ENCODE measurements around the gene SNX9. TPM values are rescaled to one million over a fixed set of nuclear protein-coding genes. Genes with fewer than 3 reads are reported as not detected.

SNX9 gene
- polyA plus RNA-seq, 2 of the 4 experiments (the other 2 are of a cell fraction): 13.9 to 29.8 TPM

- CTCF ChIA-PET: interaction anchor here (1.6 kb wide), 1 partner anchor 15 kb away, joined by 5 read pairs; no protein-coding TSS in a partner anchor
Observed at GRCh38 chr6:157849288-157850017, 26.4 kb downstream of the SNX9 start.

GRCh38 chr6:157850030-157850429 lies 27.0 kb downstream of the SNX9 start:
- Histone ChIP-seq H3K4me2 (no peak overlapping the region), H3K4me3 (no peak overlapping the region), H3K9me3 (peaks cover 6% of the 10 kb centered on the region; the same call in 1 of the 3 replicates), H3K4me1 (peaks cover 9% of the 10 kb centered on the region), H3K27ac (no peak overlapping the region)
- ChIA-PET CTCF (interaction anchor here (1.6 kb wide), 1 partner anchor 15 kb away, joined by 5 read pairs; no protein-coding TSS in a partner anchor), POLR2A (no interaction called here)
- no peak for FAIRE-seq
- no peak for TF ChIP-seq CHD2 (IDR thresholded peaks at IDR 0.05; ENCODE audit: low read length, partially characterized antibody)
- TF ChIP-seq HDAC2 (IDR thresholded peaks at IDR 0.05): no peak
- TF ChIP-seq CBX8 (IDR thresholded peaks at IDR 0.05): no peak
- no peak for TF ChIP-seq JUNB (IDR thresholded peaks at IDR 0.05)
- no peak for TF ChIP-seq FOSL2 (IDR thresholded peaks at IDR 0.05)
- TF ChIP-seq FOSL2 (CRISPR knock-in tag; IDR thresholded peaks at IDR 0.05): no peak
- TF ChIP-seq E2F6 (IDR thresholded peaks at IDR 0.05; ENCODE audit: borderline replicate concordance, low read depth): no peak
- TF ChIP-seq HEYL (CRISPR knock-in tag; IDR thresholded peaks at IDR 0.05): no peak
- TF ChIP-seq TP53 (CRISPR knock-in tag; IDR thresholded peaks at IDR 0.05): no peak
- TF ChIP-seq MAFK (IDR thresholded peaks at IDR 0.05; ENCODE audit: partially characterized antibody): no peak
- no peak for TF ChIP-seq CTCF (IDR thresholded peaks at IDR 0.05)
- 90% methylated on average over 4 of the region's 4 CpGs for WGBS (ENCODE audit: missing lambda C conversion rate)
- peak in 1 of 2 experiments; percentile 32; a peak in 1 of 6 replicates for ATAC-seq
- no peak for DNase-seq (ENCODE audit: low read depth in 1 of 2, low spot score in 1 of 2)

More at GRCh38 chr6:157849288-157850017, 26.4 kb downstream of the SNX9 start:
- H3K4me2 ChIP-seq: no peak overlapping the region
- 95% methylated on average over 5 of the region's 5 CpGs for WGBS (ENCODE audit: missing lambda C conversion rate)
- H3K4me1 ChIP-seq: peaks cover 9% of the 10 kb centered on the region
- no peak overlapping the region for H3K27ac ChIP-seq
- ATAC-seq: no peak
- H3K9me3 ChIP-seq: peaks cover 6% of the 10 kb centered on the region; the same call in 1 of the 3 replicates
- H3K4me3 ChIP-seq: no peak overlapping the region
- FAIRE-seq: no peak
- POLR2A ChIA-PET: no interaction called here
- DNase-seq (ENCODE audit: low read depth in 1 of 2, low spot score in 1 of 2): no peak
- TF ChIP-seq CHD2 (IDR thresholded peaks at IDR 0.05; ENCODE audit: low read length, partially characterized antibody) (no peak), MAFK (IDR thresholded peaks at IDR 0.05; ENCODE audit: partially characterized antibody) (no peak)

GRCh38 chr6:157853018-157853805 lies 30.2 kb downstream of the SNX9 start:
- ChIA-PET POLR2A (no interaction called here), CTCF (no interaction called here)
- H3K27ac ChIP-seq: no peak overlapping the region
- peaks cover 6% of the 10 kb centered on the region; the same call in 1 of the 3 replicates for H3K9me3 ChIP-seq
- TF ChIP-seq FOSL2 (IDR thresholded peaks at IDR 0.05) (no peak), FOSL2 (CRISPR knock-in tag; IDR thresholded peaks at IDR 0.05) (no peak), CHD4 (IDR thresholded peaks at IDR 0.05; ENCODE audit: borderline replicate concordance) (no peak), ESRRA (IDR thresholded peaks at IDR 0.05; ENCODE audit: borderline replicate concordance, low read length) (no peak), BCL3 (IDR thresholded peaks at IDR 0.05) (no peak), EHMT2 (IDR thresholded peaks at IDR 0.05; ENCODE audit: low read depth) (no peak), PHF8 (IDR thresholded peaks at IDR 0.05; ENCODE audit: borderline replicate concordance, low read depth) (no peak), JUNB (IDR thresholded peaks at IDR 0.05) (no peak), JUN (IDR thresholded peaks at IDR 0.05) (no peak), KDM1A (IDR thresholded peaks at IDR 0.05; ENCODE audit: low read depth) (no peak), ZNF302 (CRISPR knock-in tag; IDR thresholded peaks at IDR 0.05) (no peak), GATA3 (IDR thresholded peaks at IDR 0.05; ENCODE audit: borderline replicate concordance) (no peak)
- 91% methylated on average over 2 of the region's 2 CpGs for WGBS (ENCODE audit: missing lambda C conversion rate)
- ATAC-seq: no peak
- H3K4me2 ChIP-seq: no peak overlapping the region
- no peak for DNase-seq (ENCODE audit: low read depth in 1 of 2, low spot score in 1 of 2)
- H3K4me1 ChIP-seq: no peaks in the 10 kb centered on the region
- no peak for FAIRE-seq
- no peak overlapping the region for H3K4me3 ChIP-seq

Measured in A549 (cell line).